IPS-18c (cell line): ENCODE results near the gene GPR183.
"Not testable (repeated sequence)": the region's sequence is repeated elsewhere in the genome, so short reads cannot be mapped to it uniquely, and the experiment has no call there.

ENCODE experiments used
- H3K4me3 ChIP-seq: 2 replicates; pipeline ENCODE4 v1.7.0; 2013; ENCODE audit warnings: low read depth, mild to moderate bottlenecking, low read length, moderate library complexity; ENCODE audit not compliant: insufficient read depth
- H3K9me3 ChIP-seq: one replicate; pipeline ENCODE4 v1.6.1; 2013; ENCODE audit warnings: mild to moderate bottlenecking, low read length, moderate library complexity; ENCODE audit not compliant: control insufficient read depth, insufficient read depth

The GPR183 gene

GRCh38 chr13:99250982-99251825 is 56.0 kb downstream of the GPR183 start:
- Histone ChIP-seq H3K4me3 (no peak overlapping the region), H3K9me3 (no peaks in the 10 kb centered on the region)

- not testable (repeated sequence) for H3K9me3 ChIP-seq, H3K4me3 ChIP-seq
Measured at GRCh38 chr13:99249606-99250005, 57.6 kb downstream of the GPR183 start.

- not testable (repeated sequence) for H3K4me3 ChIP-seq, H3K9me3 ChIP-seq
Measured at GRCh38 chr13:99249178-99249577, 58.0 kb downstream of the GPR183 start.

GRCh38 chr13:99246100-99246499 is 61.1 kb downstream of the GPR183 start:
- Histone ChIP-seq H3K9me3 (no peaks in the 10 kb centered on the region), H3K4me3 (no peak overlapping the region)
